Measurements from ENCODE around the gene SCP2.
"Not testable (repeated sequence)": the region's sequence is repeated elsewhere in the genome, so short reads cannot be mapped to it uniquely, and the experiment has no call there.

Gene SCP2

GRCh38 chr1:52938183-52938451 lies 11.0 kb downstream of the SCP2 start:
- DNase-seq (ENCODE audit: low spot score) = no peak
- Histone ChIP-seq H3K27me3 (ENCODE audit: insufficient read depth, poor library complexity, severe bottlenecking) (no peaks in the 10 kb centered on the region), H3K27ac (ENCODE audit: poor library complexity, severe bottlenecking) (no peak overlapping the region), H3K9me3 (ENCODE audit: severe bottlenecking) (no peaks in the 10 kb centered on the region), H3K4me1 (ENCODE audit: insufficient read depth, poor library complexity, severe bottlenecking) (no peaks in the 10 kb centered on the region), H3K4me3 (ENCODE audit: severe bottlenecking) (no peak overlapping the region), H3K36me3 (ENCODE audit: low read depth) (no peaks in the 10 kb centered on the region)
- no peak for ATAC-seq (ENCODE audit: low read depth)
- TF ChIP-seq CTCF (IDR thresholded peaks at IDR 0.05; ENCODE audit: poor library complexity, severe bottlenecking) = no peak

GRCh38 chr1:52943876-52944416 lies 16.9 kb downstream of the SCP2 start:
- Histone ChIP-seq H3K9me3 (ENCODE audit: severe bottlenecking) (no peaks in the 10 kb centered on the region), H3K4me1 (ENCODE audit: insufficient read depth, poor library complexity, severe bottlenecking) (peaks cover 6% of the 10 kb centered on the region), H3K27ac (ENCODE audit: poor library complexity, severe bottlenecking) (no peak overlapping the region), H3K27me3 (ENCODE audit: insufficient read depth, poor library complexity, severe bottlenecking) (no peaks in the 10 kb centered on the region), H3K4me3 (ENCODE audit: severe bottlenecking) (no peak overlapping the region), H3K36me3 (ENCODE audit: low read depth) (peaks cover 3% of the 10 kb centered on the region; the same call in 1 of the 2 replicates)
- DNase-seq (ENCODE audit: low spot score) (no peak), ATAC-seq (ENCODE audit: low read depth) (no peak)
- no peak for TF ChIP-seq CTCF (IDR thresholded peaks at IDR 0.05; ENCODE audit: poor library complexity, severe bottlenecking)

- Histone ChIP-seq H3K27me3 (ENCODE audit: insufficient read depth, poor library complexity, severe bottlenecking) (no peaks in the 10 kb centered on the region), H3K4me3 (ENCODE audit: severe bottlenecking) (no peak overlapping the region), H3K9me3 (ENCODE audit: severe bottlenecking) (no peaks in the 10 kb centered on the region), H3K27ac (ENCODE audit: poor library complexity, severe bottlenecking) (no peak overlapping the region), H3K4me1 (ENCODE audit: insufficient read depth, poor library complexity, severe bottlenecking) (peaks cover 6% of the 10 kb centered on the region), H3K36me3 (ENCODE audit: low read depth) (peaks cover 3% of the 10 kb centered on the region; the same call in 1 of the 2 replicates)
- ATAC-seq (ENCODE audit: low read depth) (no peak), DNase-seq (ENCODE audit: low spot score) (no peak)
- TF ChIP-seq CTCF (IDR thresholded peaks at IDR 0.05; ENCODE audit: poor library complexity, severe bottlenecking) = no peak
Measured at GRCh38 chr1:52944566-52944965, 17.5 kb downstream of the SCP2 start.

GRCh38 chr1:52947490-52947889 lies 20.4 kb downstream of the SCP2 start:
- Histone ChIP-seq H3K4me1 (ENCODE audit: insufficient read depth, poor library complexity, severe bottlenecking) (peaks cover 9% of the 10 kb centered on the region), H3K36me3 (ENCODE audit: low read depth) (peaks cover 11% of the 10 kb centered on the region; the same call in 1 of the 2 replicates), H3K27me3 (ENCODE audit: insufficient read depth, poor library complexity, severe bottlenecking) (no peaks in the 10 kb centered on the region), H3K9me3 (ENCODE audit: severe bottlenecking) (peaks cover 2% of the 10 kb centered on the region), H3K4me3 (ENCODE audit: severe bottlenecking) (no peak overlapping the region), H3K27ac (ENCODE audit: poor library complexity, severe bottlenecking) (no peak overlapping the region)
- DNase-seq (ENCODE audit: low spot score) (no peak), ATAC-seq (ENCODE audit: low read depth) (no peak)
- TF ChIP-seq CTCF (IDR thresholded peaks at IDR 0.05; ENCODE audit: poor library complexity, severe bottlenecking) = no peak

- H3K4me1 ChIP-seq (ENCODE audit: insufficient read depth, poor library complexity, severe bottlenecking); DNase-seq (ENCODE audit: low spot score); H3K4me3 ChIP-seq (ENCODE audit: severe bottlenecking); H3K27ac ChIP-seq (ENCODE audit: poor library complexity, severe bottlenecking); H3K27me3 ChIP-seq (ENCODE audit: insufficient read depth, poor library complexity, severe bottlenecking); ATAC-seq (ENCODE audit: low read depth); H3K9me3 ChIP-seq (ENCODE audit: severe bottlenecking): not testable (repeated sequence)
- H3K36me3 ChIP-seq (ENCODE audit: low read depth) = peaks cover 11% of the 10 kb centered on the region; the same call in 1 of the 2 replicates
Measured at GRCh38 chr1:52949602-52950001, 22.5 kb downstream of the SCP2 start.

Measured in RWPE2 (cell line).